Stimulated activated CD4-positive, alpha-beta T cell treated with anti-CD3 and anti-CD28 coated beads, TNF-alpha, amount 100 ng/mL, for 4 hours (primary cell): ENCODE measurements around the gene CD46.

Experiments
- DNase-seq, 3 experiments: peaks; one replicate each; pipeline ENCODE4 v3.0.0-alpha.2; 2020; ENCODE audit warnings: low read depth in 3 of 3

CD46 gene

GRCh38 chr1:207828485-207829158 is 76.8 kb downstream of the CD46 start:
- peak in 1 of 3 experiments; percentile 36 for DNase-seq

DNA sequence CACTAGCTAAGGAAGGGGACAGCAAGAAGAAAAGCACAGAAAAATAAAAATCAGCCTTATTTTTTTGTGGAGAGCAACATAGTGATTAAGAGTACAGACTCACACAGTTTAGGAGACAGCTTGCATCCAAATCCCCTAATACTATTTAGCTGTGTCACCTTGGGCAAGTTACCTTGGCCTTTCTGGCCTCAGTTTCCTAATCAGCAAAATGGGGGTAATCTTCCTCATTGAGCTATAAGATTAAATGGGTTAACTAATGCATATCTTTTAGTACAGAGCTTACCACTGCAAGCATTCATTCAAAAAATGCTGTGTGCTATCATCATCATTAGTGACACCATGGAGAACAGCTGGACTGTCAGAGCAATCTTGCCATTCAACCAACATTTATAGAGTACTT is 77.7 kb downstream of the CD46 start:
- DNase-seq = no peak

- no peak for DNase-seq
These were observed 78.9 kb downstream of the CD46 start for GRCh38 chr1:207830788-207831187.

- DNase-seq = peak in 1 of 3 experiments; percentile 20
These were observed 79.9 kb downstream of the CD46 start for GRCh38 chr1:207831517-207832327.

GRCh38 chr1:207832796-207833195 is 80.9 kb downstream of the CD46 start:
- DNase-seq = no peak

DNA sequence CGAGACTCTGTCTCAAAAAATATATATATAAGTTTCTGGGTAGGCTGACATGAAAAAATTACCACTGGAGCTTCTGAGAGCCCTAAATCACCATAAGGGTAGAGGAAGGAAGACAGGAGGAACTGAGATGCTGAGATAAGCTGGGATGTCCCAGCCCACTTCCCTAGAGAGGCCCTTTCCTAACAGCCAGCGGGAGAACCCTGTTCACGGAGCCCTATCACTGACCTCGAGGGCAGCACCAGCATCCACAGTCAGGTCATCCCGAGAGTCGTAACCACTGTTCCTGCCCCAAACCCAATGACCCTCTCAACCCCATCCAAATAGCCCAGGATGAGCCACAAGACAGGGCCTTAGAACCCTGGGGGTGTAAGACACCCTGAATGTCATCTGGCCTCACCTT is 81.5 kb downstream of the CD46 start:
- DNase-seq = no peak

DNA sequence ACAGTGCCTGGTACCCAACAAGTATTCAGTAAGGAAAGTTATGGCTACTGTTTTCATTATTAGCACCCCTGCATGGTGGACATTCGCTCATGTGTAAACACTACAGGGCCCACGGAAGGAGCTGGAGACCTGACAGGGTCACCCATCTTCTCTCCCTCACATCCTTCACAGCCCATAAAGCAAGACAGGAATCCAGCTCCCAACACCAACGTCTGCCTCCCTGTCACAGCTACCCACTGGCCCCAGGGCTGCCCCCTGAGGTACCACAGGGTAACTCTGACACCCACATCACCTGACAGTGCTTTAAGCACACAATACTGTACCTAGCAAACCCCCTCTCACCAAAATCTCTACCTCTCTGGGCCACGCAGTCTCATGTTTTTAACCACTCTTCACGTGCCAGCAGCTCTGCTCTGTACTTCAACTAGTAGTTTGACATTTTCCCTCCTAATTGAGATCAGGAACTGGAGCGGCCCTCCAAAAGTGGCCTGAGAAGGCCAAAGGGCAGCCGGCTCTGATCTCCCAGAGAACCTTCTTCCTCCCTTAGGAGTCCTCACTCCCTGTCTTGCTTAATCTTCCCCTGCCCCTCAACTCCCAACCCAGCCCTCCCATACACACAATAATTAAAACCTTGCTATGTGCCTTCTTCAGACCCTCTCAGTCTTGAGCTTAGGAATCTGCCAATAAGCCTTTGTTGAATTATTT is 82.3 kb downstream of the CD46 start:
- no peak for DNase-seq

DNA sequence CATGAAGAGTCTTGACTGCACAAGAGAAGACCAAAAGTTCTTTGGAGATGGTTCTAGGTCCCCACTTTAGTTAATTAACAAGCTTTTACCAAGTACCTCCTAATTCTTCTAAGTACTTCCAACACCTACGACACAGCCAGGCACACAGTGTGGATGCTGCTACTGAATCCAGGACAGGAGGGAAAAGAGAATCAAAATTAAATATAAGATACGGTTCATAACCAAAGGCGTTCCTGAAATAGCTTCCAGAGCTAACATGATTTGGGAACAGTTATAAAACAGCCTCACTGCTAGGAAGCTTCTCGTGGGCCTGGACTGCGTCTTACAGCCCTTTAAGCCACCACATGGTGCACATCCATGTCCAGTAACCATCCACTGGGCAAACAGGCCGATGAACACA is 84.1 kb downstream of the CD46 start:
- no peak for DNase-seq

DNA sequence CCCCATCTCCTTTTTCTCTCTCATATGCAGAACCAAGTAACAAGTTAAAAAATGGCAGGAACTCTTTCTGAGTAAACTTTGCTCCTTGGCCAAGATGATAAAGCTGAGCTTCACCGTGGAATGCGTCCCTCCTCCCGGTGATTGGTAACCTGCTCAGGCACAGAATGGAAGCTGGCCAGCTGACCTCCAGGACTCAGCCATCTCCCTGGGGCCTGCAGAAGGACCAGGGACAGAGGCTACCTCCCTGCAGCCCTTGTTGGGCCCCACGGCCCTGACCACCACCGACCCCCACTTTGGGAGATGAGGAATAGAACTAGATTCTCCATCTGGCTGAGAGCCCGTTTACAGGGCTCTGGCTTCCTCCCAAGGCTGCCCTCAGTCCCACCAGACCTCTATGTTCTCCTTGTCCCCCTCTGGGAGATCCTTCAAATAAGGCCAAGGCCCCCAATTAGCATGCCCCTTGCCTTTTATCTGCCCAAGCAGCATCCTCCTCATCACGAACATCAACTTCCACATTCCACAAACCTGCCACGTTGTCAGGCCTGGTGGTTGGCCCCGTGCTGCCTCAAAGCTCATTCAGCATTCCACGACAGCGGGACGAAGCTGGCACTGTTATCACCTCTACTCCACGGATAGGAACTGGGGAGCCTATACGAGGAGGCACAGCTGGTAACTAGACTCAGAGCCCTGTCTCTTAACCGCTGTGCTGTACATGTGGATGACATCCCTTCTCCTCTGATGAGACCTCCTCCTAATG is 84.9 kb downstream of the CD46 start:
- DNase-seq = no peak

DNA sequence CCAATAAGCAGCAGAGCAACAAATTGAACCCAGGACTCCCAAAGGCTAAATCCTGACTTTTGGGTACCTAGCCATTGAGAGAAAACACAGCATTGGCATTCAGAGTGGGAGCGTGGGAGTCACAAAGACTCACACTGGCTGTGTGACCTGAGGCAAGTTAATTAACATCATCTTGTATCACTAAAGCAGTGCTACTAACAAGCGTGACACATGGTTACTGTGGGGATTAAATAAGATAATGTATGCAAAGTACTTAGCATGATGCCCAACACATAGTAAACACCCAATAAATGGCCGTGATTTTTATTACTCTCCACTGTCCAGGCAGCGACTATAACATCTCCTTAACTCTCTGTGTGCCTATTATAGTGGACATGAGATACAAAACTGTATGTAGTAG is 85.8 kb downstream of the CD46 start:
- DNase-seq = no peak

DNA sequence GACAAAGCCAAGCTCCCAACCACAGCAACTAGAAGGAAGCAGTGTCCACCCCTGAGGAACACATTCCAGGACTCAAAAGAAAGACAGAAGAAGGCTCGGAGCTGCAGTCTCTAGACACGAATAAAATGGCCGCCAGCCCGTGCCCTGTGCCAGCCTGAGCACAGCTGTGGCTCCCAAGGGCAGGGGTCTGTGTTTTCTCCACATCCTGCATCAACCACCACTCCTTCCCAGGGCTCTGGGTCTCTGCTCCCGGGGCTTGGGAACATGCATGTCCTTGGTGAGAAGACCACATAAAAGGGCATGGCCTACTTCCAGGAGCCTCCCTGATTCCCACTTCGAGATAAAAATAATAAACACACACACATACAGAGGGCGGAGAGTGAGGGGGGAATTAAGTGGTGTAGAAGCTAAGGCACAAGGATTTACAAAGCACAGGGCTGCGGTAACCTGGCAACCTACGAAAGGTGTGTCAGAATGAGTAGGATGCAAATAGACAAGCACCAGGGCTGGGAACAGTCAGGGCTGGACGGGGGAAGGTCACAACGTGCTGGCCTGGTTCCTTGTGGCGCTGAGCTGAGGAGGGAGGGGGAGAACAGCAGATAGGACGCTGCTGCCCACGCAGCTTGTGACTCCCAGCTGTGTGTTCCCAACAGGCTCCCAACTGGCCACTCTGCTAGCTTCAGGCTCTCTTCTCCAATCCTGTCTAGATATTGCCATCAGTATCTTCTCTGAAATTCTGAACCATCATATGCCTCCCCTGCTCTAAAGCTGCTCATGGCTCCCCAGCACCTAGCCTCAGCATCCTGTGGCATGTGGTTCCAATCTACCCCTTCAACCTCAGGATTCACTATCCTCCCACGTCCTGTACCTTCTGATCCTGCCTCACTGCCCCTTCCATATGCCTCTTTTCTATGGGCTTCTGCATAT is 86.6 kb downstream of the CD46 start:
- DNase-seq = no peak

DNA sequence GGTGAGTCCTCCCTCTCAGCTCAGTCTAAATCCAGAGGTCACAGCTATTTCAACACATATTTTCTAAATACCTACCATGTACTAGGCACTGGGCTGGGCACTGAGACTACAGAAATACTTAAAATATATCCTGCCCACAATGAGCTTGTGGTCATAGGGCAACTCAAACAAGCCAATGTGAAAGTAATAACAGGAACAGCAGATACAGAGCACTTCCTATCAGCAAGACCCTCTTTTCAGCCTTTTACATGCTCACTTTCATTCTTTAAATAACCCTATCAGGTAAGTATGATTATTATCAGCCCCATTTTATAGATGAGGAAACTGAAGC is 87.2 kb downstream of the CD46 start:
- no peak for DNase-seq

- DNase-seq = no peak
These were observed 88.5 kb downstream of the CD46 start for GRCh38 chr1:207840380-207840779.

DNA sequence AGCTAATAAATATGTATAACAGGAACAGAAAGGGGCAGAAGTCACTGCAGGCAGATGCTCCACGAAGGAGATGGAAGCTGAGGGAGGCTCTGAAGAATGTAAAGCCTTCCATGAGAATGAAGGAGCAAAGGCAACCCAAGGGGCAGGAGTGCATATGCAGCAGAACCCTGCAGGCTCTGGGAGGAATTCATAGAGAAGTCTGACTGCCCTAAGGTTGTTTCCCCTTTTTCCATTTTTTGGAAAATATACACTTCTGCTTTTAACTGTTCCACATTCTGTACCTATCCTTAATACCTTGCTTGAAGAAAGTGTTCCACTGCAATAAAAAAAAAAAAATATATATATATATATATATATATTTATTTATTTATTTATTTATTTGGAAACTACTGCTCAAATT is 89.4 kb downstream of the CD46 start:
- no peak for DNase-seq

DNA sequence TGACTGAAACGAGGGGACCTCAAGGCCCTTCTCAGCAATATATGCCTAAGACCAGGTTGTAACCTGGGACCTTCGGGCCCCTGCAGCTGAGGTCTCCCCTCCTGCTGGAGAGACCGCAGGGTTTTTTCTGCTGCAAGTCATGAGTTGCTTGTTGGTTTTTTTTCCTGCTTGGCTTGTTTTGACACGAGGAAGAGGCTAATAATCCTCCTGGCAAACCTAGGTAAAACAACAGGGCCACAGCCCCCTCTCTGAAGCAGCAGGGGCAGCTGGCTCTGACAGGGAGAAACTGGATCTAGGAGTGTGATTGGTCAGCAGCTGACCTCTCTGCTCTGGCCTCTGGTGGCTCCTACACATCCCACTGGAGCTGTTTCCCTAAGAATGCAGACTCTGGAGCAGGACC is 90.0 kb downstream of the CD46 start:
- DNase-seq = no peak

- DNase-seq = no peak
These were observed 90.7 kb downstream of the CD46 start for GRCh38 chr1:207842506-207842905.

GRCh38 chr1:207844371-207844770 is 92.5 kb downstream of the CD46 start:
- no peak for DNase-seq
